ENCODE results near the gene TAOK3.
"Not testable (repeated sequence)": the region's sequence is repeated elsewhere in the genome, so short reads cannot be mapped to it uniquely, and the experiment has no call there.

The TAOK3 gene

DNA sequence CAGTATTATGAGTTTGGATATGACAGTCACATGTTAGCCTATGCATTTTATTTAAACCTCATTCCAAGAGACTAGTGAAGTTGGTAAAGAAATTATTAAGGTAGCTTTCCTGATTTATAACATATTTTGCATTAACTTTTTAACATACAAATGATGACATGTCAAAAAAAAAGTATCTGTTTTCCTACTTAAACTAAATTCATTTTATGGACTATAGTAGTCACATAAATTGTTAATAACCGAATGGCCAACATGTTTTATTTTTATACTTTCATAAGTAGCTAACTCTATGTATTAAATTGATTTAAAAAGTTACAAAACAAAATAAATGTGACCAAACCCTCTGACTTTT lies 14.7 kb downstream of the TAOK3 start:
- Mint-ChIP-seq H3K36me3 (ENCODE audit: low read depth) (no peaks in the 10 kb centered on the region), H3K4me3 (no peak overlapping the region), H3K4me1 (no peaks in the 10 kb centered on the region), H3K9me3 (peaks cover 14% of the 10 kb centered on the region), H3K27me3 (ENCODE audit: low read depth, poor library complexity) (no peaks in the 10 kb centered on the region), H3K27ac (no peak overlapping the region)
- no peak for TF ChIP-seq CTCF (IDR thresholded peaks at IDR 0.05)
- DNase-seq = no peak

- TF ChIP-seq CTCF (IDR thresholded peaks at IDR 0.05) = no peak
- H3K9me3 Mint-ChIP-seq = peaks cover 14% of the 10 kb centered on the region
- H3K27me3 Mint-ChIP-seq (ENCODE audit: low read depth, poor library complexity) = no peaks in the 10 kb centered on the region
- H3K4me3 Mint-ChIP-seq = no peak overlapping the region
- no peaks in the 10 kb centered on the region for H3K36me3 Mint-ChIP-seq (ENCODE audit: low read depth)
- no peak for DNase-seq
- no peaks in the 10 kb centered on the region for H3K4me1 Mint-ChIP-seq
- no peak overlapping the region for H3K27ac Mint-ChIP-seq
Measured at GRCh38 chr12:118357257-118358007, 15.3 kb downstream of the TAOK3 start.

DNA sequence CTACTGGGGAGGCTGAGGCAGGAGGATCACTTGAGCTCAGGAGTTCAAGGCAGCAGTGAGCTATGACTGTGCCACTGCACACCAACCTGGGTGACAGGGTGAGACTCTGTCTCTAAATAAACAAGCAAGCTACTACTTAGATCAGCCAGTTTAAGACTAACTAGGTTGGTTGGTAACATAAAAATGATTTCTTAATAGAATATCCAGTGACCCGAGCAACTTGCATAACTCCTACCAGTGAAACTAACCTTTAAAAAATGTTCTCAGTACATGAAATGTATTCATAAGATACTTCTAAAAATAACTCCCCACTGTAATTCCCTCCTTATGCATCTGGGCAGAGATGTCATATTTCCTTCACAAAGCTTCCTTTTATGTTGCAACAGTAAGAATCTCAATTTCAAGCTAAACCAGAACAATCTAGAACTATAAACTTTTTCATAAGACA lies 15.9 kb downstream of the TAOK3 start:
- TF ChIP-seq CTCF (IDR thresholded peaks at IDR 0.05) = no peak
- no peak for DNase-seq
- Mint-ChIP-seq H3K4me1 (no peaks in the 10 kb centered on the region), H3K36me3 (ENCODE audit: low read depth) (no peaks in the 10 kb centered on the region), H3K27ac (no peak overlapping the region), H3K9me3 (peaks cover 14% of the 10 kb centered on the region), H3K4me3 (no peak overlapping the region), H3K27me3 (ENCODE audit: low read depth, poor library complexity) (no peaks in the 10 kb centered on the region)

GRCh38 chr12:118355843-118356242 lies 16.9 kb downstream of the TAOK3 start:
- no peak overlapping the region for H3K27ac Mint-ChIP-seq

GRCh38 chr12:118354903-118355302 lies 17.8 kb downstream of the TAOK3 start:
- Mint-ChIP-seq H3K4me3 (no peak overlapping the region), H3K27me3 (ENCODE audit: low read depth, poor library complexity) (no peaks in the 10 kb centered on the region), H3K27ac (no peak overlapping the region), H3K36me3 (ENCODE audit: low read depth) (no peaks in the 10 kb centered on the region), H3K4me1 (no peaks in the 10 kb centered on the region), H3K9me3 (peaks cover 14% of the 10 kb centered on the region)
- no peak for DNase-seq
- TF ChIP-seq CTCF (IDR thresholded peaks at IDR 0.05) = no peak

More at GRCh38 chr12:118355843-118356242, 16.9 kb downstream of the TAOK3 start:
- H3K9me3 Mint-ChIP-seq = peaks cover 14% of the 10 kb centered on the region
- H3K4me1 Mint-ChIP-seq = no peaks in the 10 kb centered on the region
- H3K36me3 Mint-ChIP-seq (ENCODE audit: low read depth) = no peaks in the 10 kb centered on the region
- no peak for TF ChIP-seq CTCF (IDR thresholded peaks at IDR 0.05)
- no peaks in the 10 kb centered on the region for H3K27me3 Mint-ChIP-seq (ENCODE audit: low read depth, poor library complexity)
- no peak overlapping the region for H3K4me3 Mint-ChIP-seq
- DNase-seq = no peak

GRCh38 chr12:118354503-118354902 lies 18.2 kb downstream of the TAOK3 start:
- not testable (repeated sequence) for H3K36me3 Mint-ChIP-seq (ENCODE audit: low read depth); H3K4me1 Mint-ChIP-seq; H3K27ac Mint-ChIP-seq; H3K27me3 Mint-ChIP-seq (ENCODE audit: low read depth, poor library complexity); DNase-seq; H3K4me3 Mint-ChIP-seq
- peaks cover 14% of the 10 kb centered on the region for H3K9me3 Mint-ChIP-seq
